SU-DHL-6 (cell line): ENCODE results near the gene BTBD9.

ENCODE experiments used
- EZH2phosphoT487 ChIP-seq: fragments of 200-600 bp; sonication (generic), shearing (Covaris generic); conservative IDR thresholded peaks from 2 replicates; pipeline ENCODE4 v1.6.1; 2018; ENCODE audit warnings: mild to moderate bottlenecking, antibody characterized with exemption, low read length, moderate library complexity, mixed read lengths
- TF ChIP-seq, protein P1 (sequence below): fragments of 200-600 bp; sonication (generic); IDR thresholded peaks from one replicate; pipeline ENCODE4 v1.5.1; 2017; ENCODE audit warnings: antibody characterized with exemption, mild to moderate bottlenecking, low read length, moderate library complexity; ENCODE audit not compliant: insufficient read depth, poor library complexity, severe bottlenecking

GRCh38 chr6:38156818-38157565 is 482.7 kb downstream of the BTBD9 start:
- TF ChIP-seq, protein P1, sequence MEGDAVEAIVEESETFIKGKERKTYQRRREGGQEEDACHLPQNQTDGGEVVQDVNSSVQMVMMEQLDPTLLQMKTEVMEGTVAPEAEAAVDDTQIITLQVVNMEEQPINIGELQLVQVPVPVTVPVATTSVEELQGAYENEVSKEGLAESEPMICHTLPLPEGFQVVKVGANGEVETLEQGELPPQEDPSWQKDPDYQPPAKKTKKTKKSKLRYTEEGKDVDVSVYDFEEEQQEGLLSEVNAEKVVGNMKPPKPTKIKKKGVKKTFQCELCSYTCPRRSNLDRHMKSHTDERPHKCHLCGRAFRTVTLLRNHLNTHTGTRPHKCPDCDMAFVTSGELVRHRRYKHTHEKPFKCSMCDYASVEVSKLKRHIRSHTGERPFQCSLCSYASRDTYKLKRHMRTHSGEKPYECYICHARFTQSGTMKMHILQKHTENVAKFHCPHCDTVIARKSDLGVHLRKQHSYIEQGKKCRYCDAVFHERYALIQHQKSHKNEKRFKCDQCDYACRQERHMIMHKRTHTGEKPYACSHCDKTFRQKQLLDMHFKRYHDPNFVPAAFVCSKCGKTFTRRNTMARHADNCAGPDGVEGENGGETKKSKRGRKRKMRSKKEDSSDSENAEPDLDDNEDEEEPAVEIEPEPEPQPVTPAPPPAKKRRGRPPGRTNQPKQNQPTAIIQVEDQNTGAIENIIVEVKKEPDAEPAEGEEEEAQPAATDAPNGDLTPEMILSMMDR: no peak
- TF ChIP-seq EZH2phosphoT487: no peak
